H1 (cell line): Measurements from ENCODE around the gene SUMF2. TPM values are rescaled to one million over a fixed set of nuclear protein-coding genes. Genes with fewer than 3 reads are reported as not detected.

Experiments used
- CTCF ChIA-PET: fragments of 300-600 bp; sonication (Branson Sonifier 250); formaldehyde crosslinking; loops from one replicate; lab custom pipeline; 2021; ENCODE audit not compliant: partially characterized antibody; lab: Charles Lee
- POLR2A ChIA-PET: fragments of 300-600 bp; sonication (Branson Sonifier 250); formaldehyde crosslinking; loops from one replicate; lab custom pipeline; 2021; ENCODE audit warnings: inconsistent platforms; ENCODE audit not compliant: partially characterized antibody; lab: Charles Lee
- DNase-seq, 2 experiments: peaks; one replicate each; pipeline versions ENCODE4 v3.0.0 to v3.0.0-alpha.2; 2010 to 2022; ENCODE audit warnings: low spot score in 2 of 2, low read depth in 1 of 2, mixed read lengths in 1 of 2
- FAIRE-seq: peaks from 2 replicates; lab custom pipeline; 2011; peaks lifted over from hg19 to GRCh38; lab: Jason Lieb, UNC
- H2AFZ ChIP-seq: 2 replicates; pipeline ENCODE4 v1.8.1; 2012; ENCODE audit warnings: low read length, inconsistent platforms
- H2AK5ac ChIP-seq: 2 replicates; pipeline ENCODE4 v1.6.1; 2013; ENCODE audit warnings: low read depth, low read length
- H2BK120ac ChIP-seq: replicated peaks from 2 replicates; pipeline ENCODE3; 2013; ENCODE audit warnings: low read depth, low read length, inconsistent platforms
- H2BK12ac ChIP-seq: 2 replicates; pipeline ENCODE4 v1.6.1; 2013; ENCODE audit warnings: low read depth, low read length
- H2BK15ac ChIP-seq: 2 replicates; pipeline ENCODE4 v1.6.1; 2013; ENCODE audit warnings: low read length
- H2BK20ac ChIP-seq: 2 replicates; pipeline ENCODE4 v1.6.1; 2013; ENCODE audit warnings: low read length
- H2BK5ac ChIP-seq: 2 replicates; pipeline ENCODE4 v1.6.1; 2013; ENCODE audit warnings: low read depth, low read length
- H3K14ac ChIP-seq: 2 replicates; pipeline ENCODE4 v1.6.1; 2013; ENCODE audit warnings: inconsistent platforms; ENCODE audit not compliant: insufficient read length
- H3K18ac ChIP-seq: 2 replicates; pipeline ENCODE4 v1.6.1; 2013; ENCODE audit warnings: low read length; ENCODE audit errors: extremely low read depth
- H3K23ac ChIP-seq: 2 replicates; pipeline ENCODE4 v1.6.1; 2013; ENCODE audit warnings: inconsistent platforms; ENCODE audit not compliant: insufficient read length
- H3K23me2 ChIP-seq: 2 replicates; pipeline ENCODE4 v1.6.1; 2013; ENCODE audit warnings: low read depth, low read length
- H3K27ac ChIP-seq: 2 replicates; pipeline ENCODE4 v1.6.1; 2011; ENCODE audit warnings: low read depth, low read length, inconsistent platforms
- H3K27me3 ChIP-seq, 4 experiments: replicated peaks in 1 of 4; 1 replicate in 1 of 4; 2 replicates in 3 of 4; pipeline versions ENCODE4 v1.6.1 to v1.8.1; 2011 to 2013; ENCODE audit warnings: low read length in 3 of 4, mild to moderate bottlenecking in 3 of 4, inconsistent platforms in 2 of 4, mixed read lengths in 2 of 4, moderate library complexity in 1 of 4; ENCODE audit not compliant: control insufficient read depth in 3 of 4, insufficient read depth in 3 of 4; ENCODE audit errors: extremely low read depth in 1 of 4
- H3K36me3 ChIP-seq, 4 experiments: 2 replicates each; pipeline versions ENCODE4 v1.6.1 to v1.8.1; 2011 to 2013; ENCODE audit warnings: mild to moderate bottlenecking in 4 of 4, low read length in 3 of 4, moderate library complexity in 2 of 4, control low read depth in 1 of 4, inconsistent platforms in 1 of 4; ENCODE audit not compliant: insufficient read depth in 4 of 4, control insufficient read depth in 2 of 4
- H3K4ac ChIP-seq: replicated peaks from 2 replicates; pipeline ENCODE3; 2013; ENCODE audit warnings: low read length, low read depth, mixed read lengths, inconsistent platforms; ENCODE audit not compliant: insufficient read length
- H3K4me1 ChIP-seq, 4 experiments: replicated peaks in 1 of 4; 1 replicate in 1 of 4; 2 replicates in 3 of 4; pipeline versions ENCODE4 v1.6.1 to v1.8.1; 2011 to 2013; ENCODE audit warnings: low read length in 3 of 4, inconsistent platforms in 2 of 4, mixed read lengths in 1 of 4; ENCODE audit not compliant: insufficient read depth in 4 of 4, control insufficient read depth in 3 of 4
- H3K4me2 ChIP-seq, 2 experiments: 2 replicates each; pipeline versions ENCODE4 v1.6.1 to v1.8.1; 2011 to 2013; ENCODE audit warnings: low read depth in 2 of 2, low read length in 2 of 2, control low read depth in 1 of 2, inconsistent platforms in 1 of 2, mild to moderate bottlenecking in 1 of 2; ENCODE audit not compliant: insufficient read depth in 1 of 2
- H3K4me3 ChIP-seq, 4 experiments: fragments of 200-600, 300-600 bp in 1 of 4; sonication (generic), shearing (Covaris generic), sonication (Bioruptor Twin) in 1 of 4; 2 replicates each; pipeline versions ENCODE4 v1.5.1 to v1.8.1; 2011 to 2016; ENCODE audit warnings: low read length in 4 of 4, low read depth in 3 of 4, control low read depth in 2 of 4, inconsistent platforms in 2 of 4, mild to moderate bottlenecking in 2 of 4, mixed read lengths in 1 of 4, moderate library complexity in 1 of 4; ENCODE audit not compliant: insufficient read depth in 2 of 4; ENCODE audit errors: extremely low read depth in 1 of 4
- H3K56ac ChIP-seq: replicated peaks from 2 replicates; pipeline ENCODE3; 2013; ENCODE audit warnings: low read depth, mild to moderate bottlenecking, mixed read lengths, low read length, inconsistent platforms; ENCODE audit not compliant: insufficient read length
- H3K79me1 ChIP-seq: 2 replicates; pipeline ENCODE4 v1.6.1; 2013; ENCODE audit warnings: low read depth, low read length, control low read depth
- H3K79me2 ChIP-seq, 2 experiments: 2 replicates each; pipeline versions ENCODE4 v1.6.1 to v1.8.1; 2012 to 2013; ENCODE audit warnings: low read length in 2 of 2, mild to moderate bottlenecking in 2 of 2, inconsistent platforms in 1 of 2; ENCODE audit not compliant: insufficient read depth in 2 of 2, control insufficient read depth in 1 of 2
- H3K9ac ChIP-seq, 4 experiments: replicated peaks in 1 of 4; 1 replicate in 1 of 4; 2 replicates in 3 of 4; pipeline versions ENCODE4 v1.6.1 to v1.8.1; 2011 to 2013; ENCODE audit warnings: low read depth in 3 of 4, low read length in 3 of 4, control low read depth in 2 of 4, mild to moderate bottlenecking in 2 of 4, moderate library complexity in 2 of 4, inconsistent platforms in 1 of 4; ENCODE audit errors: extremely low read depth in 1 of 4
- H3K9me3 ChIP-seq, 2 experiments: 2 replicates each; pipeline versions ENCODE4 v1.6.1 to v1.8.1; 2012 to 2013; ENCODE audit warnings: mild to moderate bottlenecking in 2 of 2, moderate library complexity in 2 of 2, control low read depth in 1 of 2, inconsistent platforms in 1 of 2, low read depth in 1 of 2, low read length in 1 of 2, mixed read lengths in 1 of 2; ENCODE audit not compliant: insufficient read depth in 2 of 2
- H4K20me1 ChIP-seq, 2 experiments: replicated peaks in 1 of 2; 2 replicates each; pipeline versions ENCODE3 to v1.8.1; 2011 to 2013; ENCODE audit warnings: inconsistent platforms in 2 of 2, low read length in 2 of 2, mild to moderate bottlenecking in 1 of 2; ENCODE audit not compliant: insufficient read depth in 2 of 2, control insufficient read depth in 1 of 2
- H4K5ac ChIP-seq: 2 replicates; pipeline ENCODE4 v1.6.1; 2013; ENCODE audit warnings: low read length, low read depth, mixed read lengths, inconsistent platforms; ENCODE audit not compliant: insufficient read length
- H4K8ac ChIP-seq: 2 replicates; pipeline ENCODE4 v1.8.0; 2013; ENCODE audit warnings: mild to moderate bottlenecking, moderate library complexity, low read length, inconsistent platforms; ENCODE audit not compliant: insufficient read depth; ENCODE audit errors: extremely low read depth
- H4K91ac ChIP-seq: replicated peaks from 2 replicates; pipeline ENCODE3; 2013; ENCODE audit warnings: low read length, mixed read lengths, inconsistent platforms; ENCODE audit not compliant: insufficient read length
- BCL11A ChIP-seq, 2 experiments: IDR thresholded peaks; one replicate each; pipeline ENCODE4 v1.6.1; 2011; ENCODE audit warnings: low read depth in 2 of 2, low read length in 2 of 2, mild to moderate bottlenecking in 2 of 2
- CEBPB ChIP-seq: IDR thresholded peaks from 2 replicates; pipeline ENCODE4 v1.6.1; 2012; ENCODE audit warnings: low read depth, low read length
- CREB1 ChIP-seq: IDR thresholded peaks from 2 replicates; pipeline ENCODE4 v1.6.1; 2012; ENCODE audit warnings: inconsistent platforms
- CTBP2 ChIP-seq: IDR thresholded peaks from 2 replicates; pipeline ENCODE4 v1.7.0; 2011; ENCODE audit warnings: borderline replicate concordance, mild to moderate bottlenecking, moderate library complexity, mixed read lengths, low read length; ENCODE audit not compliant: insufficient read depth, insufficient read length
- KDM1A ChIP-seq: fragments of 200-600, 300-600 bp; sonication (generic); IDR thresholded peaks from 2 replicates; pipeline ENCODE4 v1.7.1; 2016; ENCODE audit warnings: mild to moderate bottlenecking, low read length, borderline replicate concordance
- KDM5A ChIP-seq: fragments of 200-600 bp; IDR thresholded peaks from 2 replicates; pipeline ENCODE4 v1.7.1; 2012; ENCODE audit warnings: mild to moderate bottlenecking, low read length, inconsistent platforms, mixed read lengths
- NANOG ChIP-seq: IDR thresholded peaks from 2 replicates; pipeline ENCODE4 v1.6.1; 2011; ENCODE audit warnings: low read length, low read depth, mild to moderate bottlenecking, inconsistent platforms; ENCODE audit not compliant: insufficient read depth, poor library complexity, severe bottlenecking
- POLR2A ChIP-seq, 2 experiments: IDR thresholded peaks; 1 replicate in 1 of 2; 2 replicates in 1 of 2; pipeline ENCODE4 v1.6.1; 2011; ENCODE audit warnings: low read depth in 2 of 2, low read length in 2 of 2, mild to moderate bottlenecking in 2 of 2; ENCODE audit errors: control extremely low read depth in 1 of 2
- POU5F1 ChIP-seq: IDR thresholded peaks from 2 replicates; pipeline ENCODE4 v1.6.1; 2011; ENCODE audit warnings: low read depth, mild to moderate bottlenecking, low read length, moderate library complexity
- RFX5 ChIP-seq: IDR thresholded peaks from 2 replicates; pipeline ENCODE4 v1.6.1; 2011; ENCODE audit warnings: low read depth, low read length, improper control_type of control experiment, borderline replicate concordance
- TCF12 ChIP-seq: IDR thresholded peaks from 2 replicates; pipeline ENCODE4 v1.6.1; 2011; ENCODE audit warnings: low read depth, mild to moderate bottlenecking, low read length
- WGBS, 2 experiments: shearing (Covaris generic) in 1 of 2; methylation state at CpG; one replicate each; pipeline versions ENCODE4 v1.1.6 to v1.1.7; 2013 to 2015; ENCODE audit warnings: low lambda C conversion rate in 2 of 2, mixed read lengths in 2 of 2, inconsistent platforms in 1 of 2, low coverage in 1 of 2, missing lambda C conversion rate in 1 of 2; ENCODE audit not compliant: insufficient replicate concordance in 2 of 2, insufficient coverage in 1 of 2, insufficient read length in 1 of 2; ENCODE audit errors: extremely low coverage in 1 of 2, missing lambda C conversion rate in 1 of 2; 5-methylcytosine and 5-hydroxymethylcytosine counted together
- polyA plus RNA-seq, 7 experiments: library from polyadenylated mRNA; depleted of rRNA in 3 of 7; stranded (reverse) in 5 of 7; unstranded in 2 of 7; fragments of >200 nt in 5 of 7; fragments of 200-250 nt in 2 of 7; gene quantifications; 1 replicate in 5 of 7; 2 replicates in 1 of 7; 4 replicates in 1 of 7; pipeline versions ENCODE4 v1.2.1 to v1.2.3, GENCODE V29; 2011 to 2013; ENCODE audit warnings: missing spikeins in 2 of 7, mixed read lengths in 2 of 7
- total RNA-seq: library from RNA; stranded (reverse); fragmentation: NEBNext Ultra II Directional; extraction: Animal tissue kit (Norgen Biotek cat#: 25700); gene quantifications from 2 replicates; pipeline ENCODE4 v1.2.1, GENCODE V29; 2021

The SUMF2 gene
- total and polyA plus RNA-seq, 2 of the 8 experiments (the other 6 are each of a cell fraction or from before 2014, with no cell fraction given): 39.8 to 59.2 TPM

DNA sequence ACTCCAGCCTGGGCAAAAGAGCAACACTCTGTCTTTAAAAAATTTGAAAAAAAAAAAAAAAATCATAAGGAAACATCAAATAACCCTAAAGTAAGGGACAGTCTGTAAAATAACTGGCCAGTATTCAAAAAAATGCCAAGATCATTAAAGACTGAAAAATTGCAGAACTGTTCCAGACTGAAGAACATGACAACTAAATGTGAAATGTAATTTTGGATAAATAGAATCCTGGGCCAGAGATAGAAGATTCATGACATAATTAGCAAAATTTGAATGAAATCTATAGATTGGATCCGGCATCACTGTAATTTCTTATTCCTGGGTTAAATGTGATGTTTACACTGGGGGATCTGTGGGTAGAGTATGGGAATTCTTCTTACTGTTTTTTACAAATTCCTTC is 15.8 kb upstream of the SUMF2 start:
- CTCF ChIA-PET: interaction anchor here (0.7 kb wide), 1 partner anchor 15 kb away, joined by 3 read pairs; no protein-coding TSS in a partner anchor
- Histone ChIP-seq H3K4ac (no peak overlapping the region), H2BK120ac (no peak overlapping the region)

More for the DNA sequence above, 15.8 kb upstream of the SUMF2 start:
- Histone ChIP-seq H2BK5ac (no peak overlapping the region), H3K4me1 (peaks cover 0 to 10% (median 1%) of the 10 kb centered on the region in 4 experiments; a peak in 6 of 7 replicates), H4K91ac (no peak overlapping the region), H2BK15ac (no peak overlapping the region), H4K5ac (no peak overlapping the region), H3K9ac (no peak overlapping the region), H3K79me2 (peaks cover 7 to 35% of the 10 kb centered on the region in 2 experiments), H3K36me3 (peaks cover 0 to 8% (median under 1%) of the 10 kb centered on the region in 4 experiments; a peak in 7 of 8 replicates), H4K8ac (no peak overlapping the region), H2BK12ac (no peak overlapping the region), H2AK5ac (no peak overlapping the region), H3K4me3 (no peak overlapping the region), H3K23ac (no peak overlapping the region), H3K79me1 (no peaks in the 10 kb centered on the region; the same call in 1 of the 2 replicates), H4K20me1 (no peaks in the 10 kb centered on the region), H3K9me3 (no peaks in the 10 kb centered on the region), H2AFZ (no peak overlapping the region), H3K56ac (no peak overlapping the region), H3K27me3 (no peaks in the 10 kb centered on the region), H3K18ac (no peak overlapping the region), H3K27ac (no peak overlapping the region), H3K23me2 (no peaks in the 10 kb centered on the region; the same call in 1 of the 2 replicates), H3K4me2 (no peak overlapping the region), H3K14ac (no peak overlapping the region), H2BK20ac (no peak overlapping the region)
- TF ChIP-seq NANOG (no peak), TCF12 (no peak), RFX5 (no peak), CEBPB (no peak), POU5F1 (no peak), KDM1A (no peak), BCL11A (IDR thresholded peaks at IDR 0.05; ENCODE audit: low read depth in 2 of 2, low read length in 2 of 2) (no peak), CTBP2 (no peak), POLR2A (IDR thresholded peaks at IDR 0.05; ENCODE audit: control extremely low read depth in 1 of 2, low read depth in 2 of 2, low read length in 2 of 2) (no peak), KDM5A (no peak), CREB1 (no peak)
- POLR2A ChIA-PET: interaction anchor here (0.6 to 44.4 kb wide), 4 partner anchors 10 to 94 kb away, joined by 3 to 869 read pairs (median 5); partner anchors contain the start of gene SUMF2
- DNase-seq: no peak
- no peak for FAIRE-seq
- 89% methylated on average over 1 of the region's 1 CpG; no CpG with 5 or more reads in 1 of the 2 experiments for WGBS, 2 experiments
